22Rv1 (cell line): ENCODE measurements around the gene CASK.

Experiments
- ZFX ChIP-seq: fragments of 450-650 bp; IDR thresholded peaks from 2 replicates; pipeline ENCODE4 v1.6.1; 2017; ENCODE audit warnings: antibody characterized with exemption, borderline replicate concordance
- TF ChIP-seq, protein P1 (sequence below): fragments of 450-650 bp; IDR thresholded peaks from 2 replicates; pipeline ENCODE4 v1.5.1; 2017; ENCODE audit warnings: mild to moderate bottlenecking

DNA sequence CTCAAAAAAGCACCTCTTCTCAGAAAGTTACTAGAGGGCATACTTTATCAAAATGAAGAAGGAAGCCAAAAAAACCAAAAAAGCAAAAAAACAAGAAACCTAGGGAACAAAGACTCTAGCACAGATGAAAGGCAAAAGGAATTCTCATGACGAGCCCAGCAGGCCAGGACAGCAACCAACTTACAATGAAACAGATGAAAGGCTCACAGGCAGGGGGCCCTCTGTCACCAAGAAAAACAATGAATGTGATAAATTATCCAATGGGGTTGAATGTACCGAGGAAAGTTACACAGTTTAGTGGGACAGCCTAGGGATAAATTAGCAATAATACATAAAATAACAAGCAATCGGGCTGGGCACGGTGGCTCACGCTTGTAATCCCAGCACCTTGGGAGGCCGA is 120.4 kb downstream of the CASK start:
- TF ChIP-seq, protein P1, sequence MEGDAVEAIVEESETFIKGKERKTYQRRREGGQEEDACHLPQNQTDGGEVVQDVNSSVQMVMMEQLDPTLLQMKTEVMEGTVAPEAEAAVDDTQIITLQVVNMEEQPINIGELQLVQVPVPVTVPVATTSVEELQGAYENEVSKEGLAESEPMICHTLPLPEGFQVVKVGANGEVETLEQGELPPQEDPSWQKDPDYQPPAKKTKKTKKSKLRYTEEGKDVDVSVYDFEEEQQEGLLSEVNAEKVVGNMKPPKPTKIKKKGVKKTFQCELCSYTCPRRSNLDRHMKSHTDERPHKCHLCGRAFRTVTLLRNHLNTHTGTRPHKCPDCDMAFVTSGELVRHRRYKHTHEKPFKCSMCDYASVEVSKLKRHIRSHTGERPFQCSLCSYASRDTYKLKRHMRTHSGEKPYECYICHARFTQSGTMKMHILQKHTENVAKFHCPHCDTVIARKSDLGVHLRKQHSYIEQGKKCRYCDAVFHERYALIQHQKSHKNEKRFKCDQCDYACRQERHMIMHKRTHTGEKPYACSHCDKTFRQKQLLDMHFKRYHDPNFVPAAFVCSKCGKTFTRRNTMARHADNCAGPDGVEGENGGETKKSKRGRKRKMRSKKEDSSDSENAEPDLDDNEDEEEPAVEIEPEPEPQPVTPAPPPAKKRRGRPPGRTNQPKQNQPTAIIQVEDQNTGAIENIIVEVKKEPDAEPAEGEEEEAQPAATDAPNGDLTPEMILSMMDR, result no peak
- TF ChIP-seq ZFX, result no peak
